Caco-2 (cell line): ENCODE measurements around the gene ZBTB24. TPM values are rescaled to one million over a fixed set of nuclear protein-coding genes. Genes with fewer than 3 reads are reported as not detected.

Experiments
- BruUV-seq: library from RNA; stranded (reverse); fragments of 400-500 nt; replicated peaks from 2 replicates; lab custom pipeline; 2021; lab: Mats Ljungman, UMichigan
- CTCF ChIA-PET: fragments of 300-600 bp; sonication (Branson Sonifier 250); formaldehyde crosslinking; loops from one replicate; lab custom pipeline; 2022; ENCODE audit warnings: antibody characterized with exemption; lab: Charles Lee
- POLR2A ChIA-PET: fragments of 300-600 bp; sonication (Branson Sonifier 250); formaldehyde crosslinking; loops from one replicate; lab custom pipeline; 2022; ENCODE audit warnings: antibody characterized with exemption; lab: Charles Lee
- DNase-seq, 2 experiments: peaks; one replicate each; pipeline versions ENCODE4 v3.0.0 to v3.0.0-alpha.2; 2020 to 2022
- H3K27me3 ChIP-seq: replicated peaks from 2 replicates; pipeline ENCODE4 v1.6.0; 2011; ENCODE audit warnings: low read length; ENCODE audit not compliant: control insufficient read depth, insufficient read depth
- H3K36me3 ChIP-seq: 2 replicates; pipeline ENCODE4 v1.5.1; 2011; ENCODE audit warnings: low read length; ENCODE audit not compliant: control insufficient read depth, insufficient read depth
- H3K4me1 ChIP-seq: fragments of 250-450 bp; sonication (Bioruptor Pico); 2 replicates; pipeline ENCODE4 v1.5.1; 2020; ENCODE audit warnings: mild to moderate bottlenecking
- H3K4me3 ChIP-seq: 2 replicates; pipeline ENCODE4 v1.5.1; 2011; ENCODE audit warnings: low read depth, mild to moderate bottlenecking, control low read depth, low read length
- H3K9me3 ChIP-seq: fragments of 250-450 bp; sonication (Bioruptor Pico); 2 replicates; pipeline ENCODE4 v1.5.1; 2020; ENCODE audit warnings: mild to moderate bottlenecking, moderate library complexity
- H3K27ac Mint-ChIP-seq: one replicate; pipeline ENCODE4 v1.8.0; 2022; ENCODE audit warnings: mixed read lengths; ENCODE audit not compliant: unreplicated experiment
- H3K27me3 Mint-ChIP-seq: one replicate; pipeline ENCODE4 v1.8.0; 2022; ENCODE audit warnings: mixed read lengths; ENCODE audit not compliant: insufficient read depth, unreplicated experiment
- H3K36me3 Mint-ChIP-seq: one replicate; pipeline ENCODE4 v1.8.0; 2022; ENCODE audit warnings: mild to moderate bottlenecking, mixed read lengths; ENCODE audit not compliant: insufficient read depth, unreplicated experiment
- H3K4me1 Mint-ChIP-seq: one replicate; pipeline ENCODE4 v1.8.0; 2022; ENCODE audit warnings: low read depth, mixed read lengths; ENCODE audit not compliant: unreplicated experiment
- H3K4me3 Mint-ChIP-seq: one replicate; pipeline ENCODE4 v1.8.0; 2022; ENCODE audit warnings: mild to moderate bottlenecking, moderate library complexity, mixed read lengths; ENCODE audit not compliant: unreplicated experiment
- H3K9me3 Mint-ChIP-seq: one replicate; pipeline ENCODE4 v1.8.0; 2022; ENCODE audit warnings: mixed read lengths; ENCODE audit not compliant: unreplicated experiment
- CTCF ChIP-seq, 2 experiments: fragments of 200-600 bp in 1 of 2; IDR thresholded peaks; 1 replicate in 1 of 2; 2 replicates in 1 of 2; pipeline versions ENCODE4 v1.5.1 to v1.8.0; 2011 to 2022; ENCODE audit warnings: antibody characterized with exemption in 1 of 2, control low read depth in 1 of 2, inconsistent platforms in 1 of 2, low read depth in 1 of 2, low read length in 1 of 2, mild to moderate bottlenecking in 1 of 2, moderate library complexity in 1 of 2; ENCODE audit not compliant: insufficient read depth in 1 of 2, severe bottlenecking in 1 of 2, unreplicated experiment in 1 of 2
- intact Hi-C: fragments of 100-400 bp; cut with micrococcal nuclease; formaldehyde crosslinking; loops from one replicate; pipeline ENCODE4 v1.10.0; 2022; ENCODE audit not compliant: unreplicated experiment
- total RNA-seq: library from RNA; stranded (reverse); gene quantifications from 2 replicates; pipeline ENCODE4 v1.2.3, GENCODE V29; 2022

Gene ZBTB24
- total RNA-seq, 1 experiment from 2014 or later, result 10.3 TPM

DNA sequence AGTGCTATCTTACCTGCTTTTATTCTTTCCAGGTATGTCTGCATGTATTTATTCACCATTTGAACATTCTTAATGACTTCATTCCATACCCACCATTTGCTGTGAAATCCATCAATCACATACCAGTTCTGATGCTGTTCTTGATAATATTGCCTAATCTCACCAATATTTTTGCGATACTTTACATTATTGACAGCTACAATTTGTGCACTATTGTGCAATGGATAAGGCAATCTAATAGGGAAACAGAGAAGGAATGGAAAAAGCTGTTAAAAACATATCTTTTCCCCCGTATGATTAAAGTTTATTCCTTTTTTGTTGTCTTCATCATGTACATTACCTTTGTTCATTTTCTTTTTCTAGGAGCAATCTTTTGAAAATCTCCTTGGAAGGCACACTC is 23.3 kb upstream of the ZBTB24 start:
- DNase-seq, result no peak
- H3K36me3 ChIP-seq, result no peaks in the 10 kb centered on the region
- H3K4me3 ChIP-seq, result no peak overlapping the region
- Mint-ChIP-seq H3K27me3 (peaks cover 13% of the 10 kb centered on the region), H3K4me3 (no peak overlapping the region), H3K27ac (no peak overlapping the region), H3K4me1 (no peaks in the 10 kb centered on the region), H3K9me3 (no peaks in the 10 kb centered on the region), H3K36me3 (no peaks in the 10 kb centered on the region)
- CTCF ChIA-PET, result no interaction called here
- TF ChIP-seq CTCF (IDR thresholded peaks at IDR 0.05; ENCODE audit: insufficient read depth in 1 of 2, low read depth in 1 of 2, low read length in 1 of 2, severe bottlenecking in 1 of 2, unreplicated experiment in 1 of 2), result no peak
- H3K4me1 ChIP-seq, result peaks cover 3% of the 10 kb centered on the region; the same call in 1 of the 2 replicates
- BruUV-seq, result no TSS peak
- H3K9me3 ChIP-seq, result no peaks in the 10 kb centered on the region
- H3K27me3 ChIP-seq, result no peaks in the 10 kb centered on the region
- POLR2A ChIA-PET, result no interaction called here
- intact Hi-C loops, result no loop called here

DNA sequence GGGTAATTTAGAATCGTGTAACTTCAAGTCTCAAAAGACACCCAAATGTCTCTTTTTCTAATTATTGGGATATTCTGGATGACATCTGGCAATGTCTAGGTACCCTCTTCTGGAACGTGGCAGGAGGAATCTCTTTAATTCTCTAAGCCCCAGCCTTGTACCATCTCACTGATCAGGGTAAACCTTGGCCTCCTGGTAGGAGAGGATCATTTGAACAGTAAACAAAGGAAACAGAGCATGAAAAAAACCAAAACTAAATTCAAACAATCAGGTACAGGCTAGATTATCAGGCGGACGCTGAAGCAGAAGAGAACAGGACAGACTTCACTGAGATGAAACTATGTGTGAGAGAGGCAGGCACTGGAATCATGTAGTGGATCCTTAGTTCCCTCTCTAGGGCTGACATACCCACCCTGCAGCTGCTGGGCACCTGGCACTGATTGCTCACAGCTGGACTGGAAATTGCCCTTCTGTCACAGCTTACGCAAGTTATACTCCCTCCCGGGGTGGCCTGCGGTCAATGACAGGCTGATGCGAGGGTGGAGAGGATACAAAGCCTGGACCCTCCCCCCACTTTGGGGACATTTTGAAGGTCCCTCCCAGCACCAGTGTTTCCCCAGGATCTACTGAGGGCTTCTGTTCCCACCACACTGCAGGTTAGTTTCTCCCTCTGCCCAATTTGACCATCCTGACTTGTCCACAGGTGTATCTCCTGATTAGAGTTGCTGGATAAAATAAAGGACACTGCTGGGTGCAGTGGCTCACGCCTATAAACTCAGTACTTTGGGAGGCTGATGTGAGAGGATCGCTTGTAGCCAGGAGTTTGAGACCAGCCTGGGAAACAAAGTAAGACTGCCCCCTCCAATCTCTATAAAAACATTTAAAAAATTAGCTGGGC is 20.6 kb upstream of the ZBTB24 start:
- BruUV-seq, result no TSS peak
- Mint-ChIP-seq H3K27ac (no peak overlapping the region), H3K4me1 (no peaks in the 10 kb centered on the region), H3K36me3 (no peaks in the 10 kb centered on the region), H3K4me3 (no peak overlapping the region), H3K9me3 (no peaks in the 10 kb centered on the region), H3K27me3 (peaks cover 13% of the 10 kb centered on the region)
- Histone ChIP-seq H3K4me1 (peaks cover 3% of the 10 kb centered on the region; the same call in 1 of the 2 replicates), H3K36me3 (no peaks in the 10 kb centered on the region), H3K9me3 (no peaks in the 10 kb centered on the region), H3K27me3 (no peaks in the 10 kb centered on the region), H3K4me3 (no peak overlapping the region)
- ChIA-PET POLR2A (no interaction called here), CTCF (no interaction called here)
- no peak for DNase-seq
- no peak for TF ChIP-seq CTCF (IDR thresholded peaks at IDR 0.05; ENCODE audit: insufficient read depth in 1 of 2, low read depth in 1 of 2, low read length in 1 of 2, severe bottlenecking in 1 of 2, unreplicated experiment in 1 of 2)
- intact Hi-C loops, result no loop called here

DNA sequence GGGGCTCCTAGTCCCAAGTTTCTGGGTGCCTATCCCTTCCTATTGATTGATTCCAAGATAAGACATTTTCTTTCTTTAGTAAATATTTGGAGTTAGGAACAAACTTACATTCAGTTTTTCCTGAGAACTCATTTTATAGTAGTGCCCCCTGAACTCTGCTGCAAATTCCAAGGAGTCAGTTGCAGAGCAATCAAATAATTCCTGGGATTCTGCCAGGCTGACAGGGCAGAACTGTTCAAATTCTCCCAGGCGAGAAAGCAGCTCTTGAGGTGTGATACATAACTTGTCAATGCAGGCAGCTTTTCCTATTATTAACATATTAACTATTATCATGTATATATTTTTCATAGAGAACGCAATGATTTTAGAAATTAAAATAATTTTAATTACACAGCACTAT is 15.9 kb upstream of the ZBTB24 start:
- H3K9me3 Mint-ChIP-seq, result no peaks in the 10 kb centered on the region
- H3K4me3 ChIP-seq, result no peak overlapping the region
- no TSS peak for BruUV-seq
- no peak for TF ChIP-seq CTCF (IDR thresholded peaks at IDR 0.05; ENCODE audit: insufficient read depth in 1 of 2, low read depth in 1 of 2, low read length in 1 of 2, severe bottlenecking in 1 of 2, unreplicated experiment in 1 of 2)
- no peaks in the 10 kb centered on the region for H3K36me3 ChIP-seq
- H3K4me1 ChIP-seq, result no peaks in the 10 kb centered on the region
- H3K27me3 ChIP-seq, result no peaks in the 10 kb centered on the region
- H3K27ac Mint-ChIP-seq, result no peak overlapping the region
- peaks cover 25% of the 10 kb centered on the region for H3K27me3 Mint-ChIP-seq
- no peak overlapping the region for H3K4me3 Mint-ChIP-seq
- POLR2A ChIA-PET, result no interaction called here
- H3K4me1 Mint-ChIP-seq, result no peaks in the 10 kb centered on the region
- no peak for DNase-seq
- H3K36me3 Mint-ChIP-seq, result no peaks in the 10 kb centered on the region
- CTCF ChIA-PET, result no interaction called here
- no peaks in the 10 kb centered on the region for H3K9me3 ChIP-seq
- intact Hi-C loops, result no loop called here
